Adrenal gland (tissue), 12 donors: ENCODE data around the gene SETDB2. TPM values are rescaled to one million over a fixed set of nuclear protein-coding genes. Genes with fewer than 3 reads are reported as not detected.

Experiments used
- DNase-seq, 7 donors: peaks; one replicate each; pipeline ENCODE4 v3.0.0-alpha.2; 2019 to 2020
- H3K27ac ChIP-seq, 5 donors: fragments of 200-600 bp; sonication (generic) in 4 of 5; 1 replicate in 3 of 5; 2 replicates in 2 of 5; pipeline versions ENCODE4 v1.5.1 to v1.8.0; 2016 to 2020; ENCODE audit warnings: mild to moderate bottlenecking in 1 of 5
- H3K27me3 ChIP-seq: fragments of 200-600 bp; 2 replicates; pipeline ENCODE4 v1.8.0; 2021
- H3K36me3 ChIP-seq, 2 donors: fragments of 200-600 bp; replicated peaks in 1 of 2; 1 replicate in 1 of 2; 2 replicates in 1 of 2; pipeline versions ENCODE4 v1.5.1 to v1.8.0; 2018 to 2022
- H3K4me1 ChIP-seq, 2 donors: fragments of 200-600 bp; replicated peaks in 1 of 2; 1 replicate in 1 of 2; 2 replicates in 1 of 2; pipeline versions ENCODE4 v1.5.1 to v1.8.0; 2018 to 2021
- H3K4me3 ChIP-seq, 4 donors: fragments of 200-600 bp; sonication (generic) in 3 of 4; one replicate each; pipeline ENCODE4 v1.5.1; 2016 to 2018
- H3K9me3 ChIP-seq, 3 donors: fragments of 200-600 bp; sonication (generic) in 1 of 3; replicated peaks in 1 of 3; 1 replicate in 2 of 3; 2 replicates in 1 of 3; pipeline versions ENCODE4 v1.5.1 to v1.8.0; 2016 to 2021
- POLR2A ChIP-seq, 2 donors: fragments of 450-650 bp; IDR thresholded peaks; one replicate each; pipeline ENCODE4 v1.6.1; 2017; ENCODE audit warnings: antibody characterized with exemption in 2 of 2, mild to moderate bottlenecking in 2 of 2, moderate library complexity in 1 of 2
- WGBS, 4 donors: extraction: QIAGEN DNeasy Blood & Tissue Kit in 2 of 4; methylation state at CpG; one replicate each; pipeline versions ENCODE4 v1.1.5 to v1.1.7; 2013 to 2017; 5-methylcytosine and 5-hydroxymethylcytosine counted together
- intact Hi-C, 2 donors: fragments of 100-400 bp; cut with DNase I; formaldehyde crosslinking; loops; one replicate each; pipeline versions ENCODE4 v1.14.1 to v1.15.0; 2022 to 2023
- polyA plus RNA-seq, 3 donors: library from polyadenylated mRNA; stranded (reverse); fragments of 200-250 nt in 2 of 3; fragments of 350-450 nt in 1 of 3; fragmentation: Illumina TruSeq in 1 of 3; extraction: RNeasy Lipid Tissue Mini Kit (QIAGEN cat#74804) in 1 of 3; gene quantifications; one replicate each; pipeline ENCODE4 v1.2.3, GENCODE V29; 2013 to 2014
- total RNA-seq, 9 donors: library from RNA; depleted of rRNA in 4 of 9; stranded (reverse); fragments of >200 nt in 4 of 9; fragments of 120-200 nt in 1 of 9; fragmentation: NEBNext Ultra II Directional in 1 of 9; extraction: Animal tissue kit (Norgen Biotek cat#: 25700) in 1 of 9; gene quantifications; one replicate each; pipeline versions ENCODE4 v1.1.0 to v1.2.4, GENCODE V29; 2013 to 2023
- TF ChIP-seq, protein P1 (sequence below), 6 experiments: fragments of 450-650 bp in 4 of 6; fragments of 200-600 bp in 2 of 6; sonication (generic) in 1 of 6; IDR thresholded peaks; 1 replicate in 5 of 6; 2 replicates in 1 of 6; pipeline versions ENCODE4 v1.5.1 to v1.8.0; 2016 to 2021; ENCODE audit warnings: antibody characterized with exemption in 6 of 6, mild to moderate bottlenecking in 2 of 6, moderate library complexity in 1 of 6
- donor health status: healthy with polysubstance abuse.
- donor health status: Bipolar disorder and iron deficiency.
- donor health status: DM: yes; HTN: yes; CAD: no.
- donor health status: DM: no; HTN: no; CAD: no.
- donor health status: DM: no; HTN: no; CAD: no.
- donor health status: DM: yes; HTN: yes; CAD: no.

The SETDB2 gene
- total and polyA plus RNA-seq, 12 donors, result 4.4 to 26.3 (median 13.5) TPM

DNA sequence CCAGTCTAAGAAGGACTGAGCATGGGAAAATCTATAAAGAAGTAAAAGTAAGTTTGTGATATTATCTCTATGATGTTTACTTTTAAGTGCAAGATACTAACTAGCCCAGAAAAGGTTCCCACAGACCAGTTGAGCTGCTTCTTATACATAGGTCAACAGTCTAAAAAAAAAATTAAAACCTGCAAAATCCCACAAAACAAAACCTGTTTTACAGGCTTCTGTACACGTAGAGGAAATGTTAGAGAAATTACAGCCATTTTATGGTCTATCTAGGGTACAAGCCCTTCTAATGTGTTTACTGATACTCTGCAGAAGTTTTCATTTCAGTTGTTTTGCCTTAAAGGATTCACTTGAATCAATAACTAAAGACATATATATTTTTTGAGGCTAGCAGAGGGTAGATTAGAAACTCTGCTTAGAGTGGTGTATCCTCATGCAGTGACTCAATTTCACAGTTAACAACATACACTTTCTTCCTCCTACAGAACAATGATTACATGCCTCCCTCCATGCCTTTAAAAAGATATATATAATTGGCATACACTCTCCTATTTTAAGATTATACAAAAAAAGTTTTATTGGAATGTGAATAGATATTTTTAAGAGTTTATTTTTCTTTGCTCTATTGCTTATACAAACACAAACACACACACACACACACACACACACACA is 44.1 kb upstream of the SETDB2 start:
- no peaks in the 10 kb centered on the region for H3K27me3 ChIP-seq
- peaks cover 7% of the 10 kb centered on the region in 2 donors for H3K4me1 ChIP-seq
- intact Hi-C loops, result no loop called here
- H3K4me3 ChIP-seq, result peak overlapping the region in 2 of 4 donors; percentile 1 to 50
- H3K27ac ChIP-seq, result peak overlapping the region in 2 of 5 donors; percentile 4 to 19
- H3K36me3 ChIP-seq, result no peaks in the 10 kb centered on the region
- no peak for TF ChIP-seq POLR2A (IDR thresholded peaks at IDR 0.05)
- TF ChIP-seq, protein P1, sequence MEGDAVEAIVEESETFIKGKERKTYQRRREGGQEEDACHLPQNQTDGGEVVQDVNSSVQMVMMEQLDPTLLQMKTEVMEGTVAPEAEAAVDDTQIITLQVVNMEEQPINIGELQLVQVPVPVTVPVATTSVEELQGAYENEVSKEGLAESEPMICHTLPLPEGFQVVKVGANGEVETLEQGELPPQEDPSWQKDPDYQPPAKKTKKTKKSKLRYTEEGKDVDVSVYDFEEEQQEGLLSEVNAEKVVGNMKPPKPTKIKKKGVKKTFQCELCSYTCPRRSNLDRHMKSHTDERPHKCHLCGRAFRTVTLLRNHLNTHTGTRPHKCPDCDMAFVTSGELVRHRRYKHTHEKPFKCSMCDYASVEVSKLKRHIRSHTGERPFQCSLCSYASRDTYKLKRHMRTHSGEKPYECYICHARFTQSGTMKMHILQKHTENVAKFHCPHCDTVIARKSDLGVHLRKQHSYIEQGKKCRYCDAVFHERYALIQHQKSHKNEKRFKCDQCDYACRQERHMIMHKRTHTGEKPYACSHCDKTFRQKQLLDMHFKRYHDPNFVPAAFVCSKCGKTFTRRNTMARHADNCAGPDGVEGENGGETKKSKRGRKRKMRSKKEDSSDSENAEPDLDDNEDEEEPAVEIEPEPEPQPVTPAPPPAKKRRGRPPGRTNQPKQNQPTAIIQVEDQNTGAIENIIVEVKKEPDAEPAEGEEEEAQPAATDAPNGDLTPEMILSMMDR (IDR thresholded peaks at IDR 0.05), result no peak
- WGBS, 4 donors, result 38 to 58% (median 45%) methylated on average over 1 of the region's 1 CpG
- DNase-seq, result no peak
- peaks cover 0 to 6% (median 4%) of the 10 kb centered on the region in 3 donors for H3K9me3 ChIP-seq

DNA sequence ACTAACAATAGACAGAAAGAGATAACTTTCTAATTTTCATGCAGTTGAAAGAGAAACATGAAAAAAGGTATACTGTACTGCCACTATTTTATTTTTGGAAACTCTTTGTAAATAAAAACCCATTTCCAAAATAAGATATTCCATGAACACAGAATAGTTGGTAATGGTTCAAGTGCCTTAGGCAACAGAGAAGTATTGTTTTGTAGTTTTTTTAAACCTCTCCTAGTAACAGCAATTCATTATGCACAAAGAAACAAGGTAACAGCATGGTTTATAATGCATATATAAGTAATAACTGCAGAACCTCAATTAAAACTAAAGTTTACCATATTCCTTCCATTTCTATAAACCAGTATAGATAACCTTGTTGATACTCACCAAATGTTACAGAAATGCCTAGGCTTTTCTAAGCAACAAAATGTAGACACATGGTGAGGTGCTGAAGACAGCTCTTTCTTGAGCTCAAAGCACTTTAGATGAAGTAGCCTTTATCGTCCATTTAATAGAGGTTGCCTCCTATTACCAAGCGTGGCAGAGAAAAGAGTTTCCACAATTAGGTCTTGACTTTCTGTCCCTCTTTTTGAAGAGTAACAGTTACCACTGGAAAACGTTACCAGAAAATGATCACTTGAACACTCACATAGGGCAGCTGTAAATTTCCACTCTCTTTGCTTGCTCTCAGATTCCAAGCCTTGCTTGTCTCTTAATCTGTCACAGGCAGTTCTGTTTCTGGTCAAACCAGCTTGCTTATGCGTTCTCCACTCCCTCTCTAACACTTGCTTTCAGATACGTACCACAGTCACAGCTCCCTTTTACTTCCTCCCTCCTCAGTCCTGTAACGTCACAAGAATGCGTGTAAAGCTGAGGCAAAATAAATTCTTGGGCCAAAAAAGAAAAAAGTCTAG is 43.1 kb upstream of the SETDB2 start:
- Histone ChIP-seq H3K36me3 (no peaks in the 10 kb centered on the region), H3K4me3 (peak overlapping the region; percentile 5 to 50 (median 34)), H3K27me3 (no peaks in the 10 kb centered on the region), H3K9me3 (peaks cover 0 to 8% (median 6%) of the 10 kb centered on the region in 3 donors), H3K4me1 (peaks cover 7% of the 10 kb centered on the region in 2 donors), H3K27ac (peak overlapping the region; percentile 19 to 87 (median 81))
- peak in 6 of 7 donors; percentile 33 to 73 (median 48) for DNase-seq
- intact Hi-C loops, result no loop called here
- WGBS, 4 donors, result 7 to 10% (median 8%) methylated on average over 7 of the region's 7 CpGs
- peak in 1 of 2 donors; percentile 80 for TF ChIP-seq POLR2A (IDR thresholded peaks at IDR 0.05)
- TF ChIP-seq, protein P1 (IDR thresholded peaks at IDR 0.05), result no peak

DNA sequence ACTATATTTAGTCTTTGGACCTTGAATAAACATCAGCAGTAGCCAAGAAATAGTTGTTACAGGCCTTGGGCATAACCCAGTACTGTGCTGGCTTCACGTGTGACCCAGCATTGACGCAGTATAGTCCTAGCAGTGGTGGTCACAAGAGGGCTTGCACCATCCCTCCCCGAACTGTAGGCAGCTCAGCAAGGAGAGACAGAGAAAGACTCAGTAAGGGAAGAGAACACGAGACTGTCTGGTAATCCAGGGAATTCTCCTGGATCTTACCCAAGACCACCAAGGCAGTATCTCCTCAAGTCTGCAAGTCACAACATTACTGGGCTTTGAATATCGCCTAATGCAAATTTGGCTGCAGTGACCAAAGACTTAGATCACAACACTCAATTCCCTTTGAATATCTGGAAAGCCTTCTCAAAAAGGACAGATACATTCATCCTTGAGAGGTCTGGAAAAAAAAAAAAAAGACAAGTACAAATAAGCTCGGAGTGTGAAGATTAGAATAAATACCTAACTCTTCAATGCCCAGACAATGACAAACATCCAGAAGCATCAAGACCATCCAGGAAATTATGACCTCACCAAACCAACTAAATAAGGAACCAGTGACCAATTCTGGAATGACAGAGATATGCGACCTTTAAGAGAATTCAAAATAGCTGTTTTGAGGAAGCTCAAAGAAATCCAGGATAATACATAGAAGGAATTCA is 39.9 kb upstream of the SETDB2 start:
- Histone ChIP-seq H3K4me3 (no peak overlapping the region), H3K4me1 (peaks cover 0 to 7% of the 10 kb centered on the region in 2 donors), H3K9me3 (peaks cover 0 to 8% (median 6%) of the 10 kb centered on the region in 3 donors), H3K27me3 (no peaks in the 10 kb centered on the region), H3K36me3 (no peaks in the 10 kb centered on the region), H3K27ac (no peak overlapping the region)
- DNase-seq, result no peak
- 80 to 92% (median 91%) methylated on average over 6 to 7 of the region's 7 CpGs for WGBS, 4 donors
- TF ChIP-seq POLR2A (IDR thresholded peaks at IDR 0.05), result no peak
- TF ChIP-seq, protein P1 (IDR thresholded peaks at IDR 0.05), result no peak
- intact Hi-C loops, result no loop called here

DNA sequence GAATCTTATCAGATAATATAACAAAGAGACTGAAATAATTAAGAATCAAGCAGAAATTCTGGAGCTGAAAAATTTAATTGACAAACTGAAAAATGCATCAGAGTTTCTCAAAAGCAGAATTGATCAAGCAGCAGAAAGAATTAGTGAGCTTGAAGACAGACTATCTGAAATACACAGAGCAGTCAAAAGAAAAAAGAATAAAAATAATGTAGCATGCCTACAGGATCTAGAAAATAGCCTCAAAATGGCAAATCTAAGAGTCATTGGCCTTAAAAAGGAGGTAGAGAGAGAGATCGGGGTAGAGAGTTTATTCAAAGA is 39.4 kb upstream of the SETDB2 start:
- Histone ChIP-seq H3K27ac (no peak overlapping the region), H3K36me3 (no peaks in the 10 kb centered on the region), H3K4me1 (peaks cover 0 to 7% of the 10 kb centered on the region in 2 donors), H3K9me3 (peaks cover 0 to 8% (median 6%) of the 10 kb centered on the region in 3 donors), H3K27me3 (no peaks in the 10 kb centered on the region), H3K4me3 (no peak overlapping the region)
- TF ChIP-seq POLR2A (IDR thresholded peaks at IDR 0.05), result no peak
- TF ChIP-seq, protein P1 (IDR thresholded peaks at IDR 0.05), result no peak
- DNase-seq, result no peak
- intact Hi-C loops, result no loop called here
- 72 to 100% (median 78%) methylated on average over 1 of the region's 1 CpG; no CpG with 5 or more reads in 1 of the 4 donors for WGBS, 4 donors
